Liver (tissue), 3 donors: ENCODE measurements around the gene DPF3.

Experiments used
- ATF3 ChIP-seq: IDR thresholded peaks from 2 replicates; pipeline ENCODE4 v1.6.1; 2016; ENCODE audit warnings: antibody characterized with exemption
- HNF4A ChIP-seq, 2 donors: conservative IDR thresholded peaks; 2 replicates each; pipeline ENCODE4 v1.6.1; 2016; ENCODE audit warnings: antibody characterized with exemption in 2 of 2, mild to moderate bottlenecking in 2 of 2
- JUND ChIP-seq, 2 donors: IDR thresholded peaks; 2 replicates each; pipeline ENCODE4 v1.6.1; 2016; ENCODE audit warnings: antibody characterized with exemption in 2 of 2
- RAD21 ChIP-seq, 2 donors: IDR thresholded peaks; 2 replicates each; pipeline ENCODE4 v1.6.1; 2016; ENCODE audit warnings: antibody characterized with exemption in 2 of 2, mild to moderate bottlenecking in 2 of 2
- SP1 ChIP-seq: IDR thresholded peaks from 2 replicates; pipeline ENCODE4 v1.6.1; 2018; ENCODE audit warnings: antibody characterized with exemption, mild to moderate bottlenecking
- TAF1 ChIP-seq: conservative IDR thresholded peaks from 2 replicates; pipeline ENCODE4 v1.6.1; 2016; ENCODE audit warnings: antibody characterized with exemption, mild to moderate bottlenecking
- YY1 ChIP-seq: IDR thresholded peaks from 2 replicates; pipeline ENCODE4 v1.6.1; 2016; ENCODE audit warnings: antibody characterized with exemption, mild to moderate bottlenecking
- ZBTB33 ChIP-seq: IDR thresholded peaks from 2 replicates; pipeline ENCODE4 v1.6.1; 2016; ENCODE audit warnings: antibody characterized with exemption
- TF ChIP-seq, protein P1 (sequence below): fragments of 150-350 bp; IDR thresholded peaks from 2 replicates; pipeline ENCODE4 v1.5.1; 2017; ENCODE audit warnings: improper control_type of control experiment, low read depth, low read length; ENCODE audit not compliant: missing input control
- TF ChIP-seq, protein P2 (sequence below): IDR thresholded peaks from 2 replicates; pipeline ENCODE4 v1.6.1; 2016; ENCODE audit warnings: antibody characterized with exemption, mild to moderate bottlenecking
- donor health status: healthy.
- donor health status: healthy.

DNA sequence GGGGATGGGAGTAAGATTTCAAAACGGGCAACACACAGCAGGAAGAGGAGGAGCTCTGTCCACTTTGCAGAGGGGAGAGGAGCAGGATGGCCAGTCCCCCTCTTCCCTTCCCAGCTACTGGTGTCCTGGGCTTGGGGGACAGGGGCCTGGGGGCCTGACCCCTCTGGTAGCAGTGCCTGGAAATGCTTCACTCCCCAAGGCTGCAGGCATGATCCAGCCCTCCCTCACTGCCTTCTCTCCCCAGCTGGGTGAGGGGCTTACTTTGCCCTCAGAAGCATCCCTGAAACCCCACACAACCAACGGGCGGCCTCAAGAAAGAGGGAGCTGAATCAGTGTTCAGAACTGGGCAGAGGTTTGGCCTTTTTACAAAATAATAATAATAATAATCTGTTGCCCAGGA, 279.5 kb downstream of the DPF3 start:
- TF ChIP-seq, protein P1, sequence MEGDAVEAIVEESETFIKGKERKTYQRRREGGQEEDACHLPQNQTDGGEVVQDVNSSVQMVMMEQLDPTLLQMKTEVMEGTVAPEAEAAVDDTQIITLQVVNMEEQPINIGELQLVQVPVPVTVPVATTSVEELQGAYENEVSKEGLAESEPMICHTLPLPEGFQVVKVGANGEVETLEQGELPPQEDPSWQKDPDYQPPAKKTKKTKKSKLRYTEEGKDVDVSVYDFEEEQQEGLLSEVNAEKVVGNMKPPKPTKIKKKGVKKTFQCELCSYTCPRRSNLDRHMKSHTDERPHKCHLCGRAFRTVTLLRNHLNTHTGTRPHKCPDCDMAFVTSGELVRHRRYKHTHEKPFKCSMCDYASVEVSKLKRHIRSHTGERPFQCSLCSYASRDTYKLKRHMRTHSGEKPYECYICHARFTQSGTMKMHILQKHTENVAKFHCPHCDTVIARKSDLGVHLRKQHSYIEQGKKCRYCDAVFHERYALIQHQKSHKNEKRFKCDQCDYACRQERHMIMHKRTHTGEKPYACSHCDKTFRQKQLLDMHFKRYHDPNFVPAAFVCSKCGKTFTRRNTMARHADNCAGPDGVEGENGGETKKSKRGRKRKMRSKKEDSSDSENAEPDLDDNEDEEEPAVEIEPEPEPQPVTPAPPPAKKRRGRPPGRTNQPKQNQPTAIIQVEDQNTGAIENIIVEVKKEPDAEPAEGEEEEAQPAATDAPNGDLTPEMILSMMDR: no peak
- TF ChIP-seq RAD21 (IDR thresholded peaks at IDR 0.05) (no peak), JUND (IDR thresholded peaks at IDR 0.05) (no peak), TAF1 (no peak), YY1 (no peak), HNF4A (conservative IDR thresholded peaks at IDR 0.05) (no peak), ATF3 (no peak), SP1 (no peak), ZBTB33 (no peak)
- TF ChIP-seq, protein P2, sequence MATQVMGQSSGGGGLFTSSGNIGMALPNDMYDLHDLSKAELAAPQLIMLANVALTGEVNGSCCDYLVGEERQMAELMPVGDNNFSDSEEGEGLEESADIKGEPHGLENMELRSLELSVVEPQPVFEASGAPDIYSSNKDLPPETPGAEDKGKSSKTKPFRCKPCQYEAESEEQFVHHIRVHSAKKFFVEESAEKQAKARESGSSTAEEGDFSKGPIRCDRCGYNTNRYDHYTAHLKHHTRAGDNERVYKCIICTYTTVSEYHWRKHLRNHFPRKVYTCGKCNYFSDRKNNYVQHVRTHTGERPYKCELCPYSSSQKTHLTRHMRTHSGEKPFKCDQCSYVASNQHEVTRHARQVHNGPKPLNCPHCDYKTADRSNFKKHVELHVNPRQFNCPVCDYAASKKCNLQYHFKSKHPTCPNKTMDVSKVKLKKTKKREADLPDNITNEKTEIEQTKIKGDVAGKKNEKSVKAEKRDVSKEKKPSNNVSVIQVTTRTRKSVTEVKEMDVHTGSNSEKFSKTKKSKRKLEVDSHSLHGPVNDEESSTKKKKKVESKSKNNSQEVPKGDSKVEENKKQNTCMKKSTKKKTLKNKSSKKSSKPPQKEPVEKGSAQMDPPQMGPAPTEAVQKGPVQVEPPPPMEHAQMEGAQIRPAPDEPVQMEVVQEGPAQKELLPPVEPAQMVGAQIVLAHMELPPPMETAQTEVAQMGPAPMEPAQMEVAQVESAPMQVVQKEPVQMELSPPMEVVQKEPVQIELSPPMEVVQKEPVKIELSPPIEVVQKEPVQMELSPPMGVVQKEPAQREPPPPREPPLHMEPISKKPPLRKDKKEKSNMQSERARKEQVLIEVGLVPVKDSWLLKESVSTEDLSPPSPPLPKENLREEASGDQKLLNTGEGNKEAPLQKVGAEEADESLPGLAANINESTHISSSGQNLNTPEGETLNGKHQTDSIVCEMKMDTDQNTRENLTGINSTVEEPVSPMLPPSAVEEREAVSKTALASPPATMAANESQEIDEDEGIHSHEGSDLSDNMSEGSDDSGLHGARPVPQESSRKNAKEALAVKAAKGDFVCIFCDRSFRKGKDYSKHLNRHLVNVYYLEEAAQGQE: no peak
